ENCODE results near the gene ABCC5. TPM values are rescaled to one million over a fixed set of nuclear protein-coding genes. Genes with fewer than 3 reads are reported as not detected.

The ABCC5 gene
- total and polyA plus RNA-seq, 2 of the 8 experiments (the other 6 are each of a cell fraction or from before 2014, with no cell fraction given): 25.3 to 40.8 TPM

GRCh38 chr3:183943739-183944138 is 73.9 kb downstream of the ABCC5 start (continued):
- no peak for TF ChIP-seq ATF3 (IDR thresholded peaks at IDR 0.05; ENCODE audit: insufficient read depth, low read depth, low read length)
- TF ChIP-seq RFX5 (IDR thresholded peaks at IDR 0.05; ENCODE audit: borderline replicate concordance, low read depth, low read length): no peak
- TF ChIP-seq EGR1 (IDR thresholded peaks at IDR 0.05; ENCODE audit: borderline replicate concordance, low read depth, low read length): no peak
- TF ChIP-seq SP2 (IDR thresholded peaks at IDR 0.05; ENCODE audit: low read length): no peak

All from H1 (cell line).